Glomerular visceral epithelial cell (primary cell): ENCODE results near the gene SMARCAL1.
A peak's percentile ranks its signal among the peaks of the same experiment; 100 is the strongest.
"Not testable (repeated sequence)": the region's sequence is repeated elsewhere in the genome, so short reads cannot be mapped to it uniquely, and the experiment has no call there.

Experiments
- DNase-seq: peaks from one replicate; pipeline ENCODE4 v3.0.0-alpha.2; 2016; ENCODE audit errors: extremely low spot score

SMARCAL1 gene

GRCh38 chr2:216412022-216412999, at the start of gene SMARCAL1:
Gene SMARCAL1, plus strand, starts transcription at chr2:216412484. Its CDS starts 2,221 bp downstream, at chr2:216414705.
- DNase-seq: peak; percentile 98

- DNase-seq: peak; percentile 82
Measured at GRCh38 chr2:216362730-216363129, 49.6 kb upstream of the SMARCAL1 start.

- no peak for DNase-seq
Measured at GRCh38 chr2:216363221-216363620, 49.1 kb upstream of the SMARCAL1 start.

DNA sequence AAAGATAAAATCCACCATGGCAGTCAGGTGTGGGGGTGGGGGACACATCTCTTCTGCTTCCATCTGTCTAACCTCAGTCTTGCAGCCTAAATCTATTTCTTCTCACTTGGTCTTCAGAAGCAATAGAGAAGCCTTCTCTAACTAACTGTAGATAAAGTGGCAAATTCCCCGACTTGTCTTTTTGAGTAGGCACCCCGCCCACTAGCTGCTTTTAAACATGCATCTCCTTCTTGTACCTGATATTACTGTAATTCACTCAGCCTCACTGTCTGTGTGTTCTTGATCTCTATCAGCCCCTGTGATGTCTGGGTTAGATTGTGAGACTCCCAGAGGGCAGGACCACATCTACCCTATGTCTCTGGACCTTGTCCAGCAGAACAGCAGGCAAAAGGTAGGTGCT, 46.8 kb upstream of the SMARCAL1 start:
- DNase-seq: no peak

- no peak for DNase-seq
Measured at GRCh38 chr2:216366777-216367471, 45.4 kb upstream of the SMARCAL1 start.

GRCh38 chr2:216369821-216370220, 42.5 kb upstream of the SMARCAL1 start:
- DNase-seq: no peak

GRCh38 chr2:216370961-216371712, 41.1 kb upstream of the SMARCAL1 start:
- DNase-seq: peak; percentile 42

DNA sequence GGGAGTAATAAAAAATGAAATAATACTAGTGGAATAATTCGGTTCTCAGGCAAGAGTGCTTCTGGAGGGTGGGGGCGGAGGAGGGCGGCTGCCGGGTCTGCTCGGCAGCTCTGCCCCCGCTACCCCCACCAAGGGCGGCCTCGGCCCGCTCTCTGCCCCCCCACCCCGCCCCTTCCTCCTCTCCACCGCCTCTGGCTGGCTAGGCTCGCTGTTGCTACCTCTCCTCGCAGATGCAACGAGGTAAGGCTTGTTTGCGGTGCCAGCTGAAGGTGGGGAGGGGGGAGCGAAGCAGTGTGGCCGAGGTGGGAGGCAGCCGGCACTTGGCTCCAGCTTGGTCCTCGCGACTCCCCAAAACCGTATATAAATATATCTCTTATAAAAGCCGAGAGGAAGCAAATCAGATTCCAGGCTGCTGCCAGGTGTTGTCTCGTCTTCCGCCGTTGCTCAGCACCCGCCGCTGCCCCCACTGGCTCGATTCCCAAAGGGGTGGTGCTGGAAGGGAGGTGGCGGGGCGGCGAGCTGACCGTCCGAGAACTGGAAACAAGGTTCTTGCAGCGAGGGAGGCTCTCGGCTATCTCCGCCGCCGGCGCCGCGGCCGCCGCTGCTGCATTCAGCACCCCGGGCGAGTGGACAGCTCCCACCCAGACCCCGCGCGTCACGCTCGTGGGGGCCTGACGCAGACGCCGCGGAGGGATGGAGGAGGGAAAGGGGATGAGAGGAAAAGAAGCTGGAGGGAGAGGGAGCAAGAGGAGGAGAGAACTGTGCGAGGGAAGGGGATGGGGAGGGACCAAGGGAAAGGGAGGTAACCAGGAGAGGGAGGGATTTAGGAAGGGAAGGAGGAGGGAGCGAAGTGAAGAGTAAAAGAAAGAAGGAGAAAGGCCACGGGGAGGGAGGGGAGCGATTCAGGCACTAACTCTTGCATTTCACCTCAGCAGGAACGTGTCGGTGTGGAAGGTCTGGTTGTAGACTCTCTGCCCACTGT, 40.3 kb upstream of the SMARCAL1 start, which contains the start of gene MARCHF4:
MARCHF4 (minus strand) TSS at position 763 of the 982 bp plus-strand sequence. CDS start 2,223 bp downstream, outside the sequence.
- DNase-seq: peak; percentile 92

GRCh38 chr2:216372761-216373291, 39.5 kb upstream of the SMARCAL1 start:
- DNase-seq: peak; percentile 54

- DNase-seq: no peak
Measured at GRCh38 chr2:216373896-216374295, 38.4 kb upstream of the SMARCAL1 start.

GRCh38 chr2:216375286-216375685, 37.0 kb upstream of the SMARCAL1 start:
- no peak for DNase-seq

GRCh38 chr2:216379977-216380376, 32.3 kb upstream of the SMARCAL1 start:
- no peak for DNase-seq

- DNase-seq: not testable (repeated sequence)
Measured at GRCh38 chr2:216384409-216384808, 27.9 kb upstream of the SMARCAL1 start.

DNA sequence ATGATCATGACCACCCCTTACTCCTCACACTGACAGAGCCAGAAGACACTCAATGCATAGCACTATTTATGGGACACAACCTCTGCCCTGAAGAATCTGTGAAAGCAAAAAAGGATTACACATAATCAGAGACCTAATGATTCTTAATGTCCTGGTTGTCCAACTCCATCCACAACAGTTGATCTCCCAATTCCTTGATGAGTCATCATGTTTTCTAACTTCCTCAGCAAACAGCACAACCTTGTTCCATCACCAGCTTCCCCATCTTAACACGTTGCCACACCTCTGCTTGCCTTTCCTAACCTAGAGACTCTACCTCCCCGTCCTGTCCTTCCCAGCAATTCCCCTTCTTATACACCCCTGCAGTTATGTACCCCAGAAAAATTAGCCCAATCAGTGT, 26.8 kb upstream of the SMARCAL1 start:
- DNase-seq: no peak

DNA sequence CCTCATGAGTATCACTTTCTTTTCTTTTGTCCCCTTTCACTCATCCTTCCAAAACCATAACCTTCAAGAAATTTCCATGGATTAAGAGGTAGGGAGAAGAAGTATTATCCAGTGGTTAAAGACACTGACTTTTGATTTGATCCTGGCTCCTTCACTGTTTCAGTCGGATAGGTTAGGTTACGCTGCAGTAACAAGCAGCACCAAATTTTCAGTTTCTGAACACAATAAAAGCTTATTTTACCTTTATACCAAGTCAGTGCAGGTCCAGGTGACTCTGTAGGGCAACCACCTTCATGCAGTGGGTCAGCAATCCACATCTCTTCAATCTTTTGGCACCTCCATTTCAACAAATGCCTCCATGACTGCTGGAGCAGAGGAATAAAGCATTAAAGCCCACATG, 25.0 kb upstream of the SMARCAL1 start:
- DNase-seq: no peak

GRCh38 chr2:216388046-216388884, 24.0 kb upstream of the SMARCAL1 start:
- DNase-seq: no peak

DNA sequence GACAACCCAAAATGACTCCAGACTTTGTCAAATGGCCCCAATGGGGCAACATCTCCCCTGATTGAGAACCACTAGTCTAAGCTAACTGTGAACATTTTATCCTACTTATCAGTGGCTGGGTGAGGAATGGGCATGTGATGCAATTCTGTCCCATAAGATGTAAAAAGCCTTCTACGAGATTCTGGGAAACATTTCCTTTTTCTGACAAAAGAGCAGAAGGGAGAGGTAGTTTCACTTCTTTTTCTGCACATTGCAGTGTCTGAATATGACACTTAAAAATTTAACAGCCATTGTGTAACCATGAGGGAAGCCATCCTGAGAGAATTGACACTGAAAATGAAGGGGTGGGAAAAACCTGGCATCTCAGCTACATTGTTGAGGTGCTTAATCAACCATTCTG, 22.7 kb upstream of the SMARCAL1 start:
- DNase-seq: no peak

- no peak for DNase-seq
Measured at GRCh38 chr2:216391401-216391800, 20.9 kb upstream of the SMARCAL1 start.

DNA sequence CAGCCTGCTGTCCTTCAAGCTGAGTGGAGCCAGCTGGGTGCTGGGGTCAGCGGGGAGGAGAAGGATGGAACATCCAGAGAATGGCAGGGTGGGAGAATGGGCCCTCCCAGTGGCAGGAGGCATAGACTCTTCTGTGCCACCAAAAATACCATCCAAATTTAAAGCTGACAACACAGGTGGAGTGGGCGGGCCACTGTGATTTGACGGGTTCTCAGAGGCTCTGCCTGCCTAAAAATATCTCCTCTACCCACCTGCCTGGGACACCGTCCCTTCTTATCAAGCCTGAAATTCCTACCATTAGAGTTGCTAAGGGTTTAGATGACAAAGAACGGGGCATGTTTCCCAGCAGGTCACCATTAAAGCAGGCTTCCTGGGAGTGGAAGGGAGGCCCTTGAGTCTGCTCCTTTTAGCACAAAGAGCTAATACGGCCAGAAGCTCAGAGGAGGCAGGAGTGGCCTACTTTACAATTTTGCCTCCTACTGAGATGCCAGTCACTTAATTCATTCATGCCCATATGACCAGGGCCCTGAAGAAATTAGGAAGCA, 20.2 kb upstream of the SMARCAL1 start:
- DNase-seq: no peak
